Measurements from ENCODE around the gene TTC7B. TPM values are rescaled to one million over a fixed set of nuclear protein-coding genes. Genes with fewer than 3 reads are reported as not detected.

Gene TTC7B
- total and polyA plus RNA-seq, 2 donors (not counting 3 experiments of a cell fraction or from before 2014, with no cell fraction given), result 46.8 to 76.5 TPM

DNA sequence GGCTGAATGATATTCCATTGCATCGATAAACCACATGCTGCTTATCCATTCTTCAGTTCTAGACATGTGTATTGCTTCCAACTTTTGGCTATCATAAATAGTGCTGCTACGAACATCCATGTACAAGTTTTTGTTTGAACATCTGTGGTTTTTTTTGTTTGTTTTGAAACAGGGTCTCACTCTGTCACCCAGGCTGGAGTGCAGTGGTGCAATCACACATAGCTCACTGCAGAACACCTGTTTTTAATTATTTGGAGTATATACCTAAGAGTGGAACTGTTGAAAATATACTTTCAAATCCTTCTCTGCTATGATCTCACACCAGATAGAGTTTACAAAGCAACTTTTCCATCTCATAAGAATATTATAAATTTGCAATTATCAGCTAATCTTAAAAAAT is 124.2 kb downstream of the TTC7B start:
- Histone ChIP-seq H3K27ac (ENCODE audit: insufficient read depth, low read depth, low read length) (no peak overlapping the region), H3K4me3 (replicated peaks in 1 of 3; ENCODE audit: insufficient read depth in 1 of 3, low read depth in 1 of 3, low read length in 3 of 3) (no peak overlapping the region), H3K4me2 (ENCODE audit: insufficient read depth, low read length) (no peak overlapping the region), H3K27me3 (ENCODE audit: control insufficient read depth in 2 of 2, insufficient read depth in 2 of 2, low read length in 2 of 2) (no peaks in the 10 kb centered on the region), H3K9me3 (replicated peaks; ENCODE audit: control insufficient read depth, insufficient read depth, low read length) (no peaks in the 10 kb centered on the region), H3K4me1 (ENCODE audit: control insufficient read depth, extremely low read depth, insufficient read depth, low read length) (no peaks in the 10 kb centered on the region), H4K20me1 (replicated peaks; ENCODE audit: control insufficient read depth, extremely low read depth, insufficient read depth, low read length) (no peaks in the 10 kb centered on the region), H2AFZ (ENCODE audit: low read depth, low read length) (no peak overlapping the region), H3K9ac (replicated peaks; ENCODE audit: extremely low read depth, insufficient read depth, low read length) (no peak overlapping the region), H3K9me1 (replicated peaks; ENCODE audit: control insufficient read depth, extremely low read depth, insufficient read depth, low read length) (no peaks in the 10 kb centered on the region), H3K36me3 (ENCODE audit: control insufficient read depth in 2 of 2, extremely low read depth in 1 of 2, insufficient read depth in 2 of 2, low read length in 2 of 2) (peaks cover 0 to 3% of the 10 kb centered on the region in 2 experiments), H3K79me2 (ENCODE audit: control insufficient read depth, insufficient read depth, low read length) (peaks cover 2% of the 10 kb centered on the region)
- intact Hi-C loops (cut with micrococcal nuclease) (no loop called here), dilution Hi-C loops (cut with MboI; ENCODE audit: extremely low pct_ligation_motif_present, low sequenced_read_pairs) (no loop called here)
- ChIA-PET CTCF (interaction anchor here (0.8 to 2.6 kb wide), 2 partner anchors 12 to 292 kb away, joined by 3 to 6 read pairs; no protein-coding TSS in a partner anchor), POLR2A (no interaction called here)
- no peak for DNase-seq (ENCODE audit: low read depth, low spot score)
- TF ChIP-seq GATA2 (IDR thresholded peaks at IDR 0.05; ENCODE audit: insufficient read depth, insufficient read length, low read depth, low read length), result no peak
- TF ChIP-seq POLR2AphosphoS5 (IDR thresholded peaks at IDR 0.05; ENCODE audit: insufficient read depth, low read depth, low read length), result no peak
- TF ChIP-seq, protein P1, sequence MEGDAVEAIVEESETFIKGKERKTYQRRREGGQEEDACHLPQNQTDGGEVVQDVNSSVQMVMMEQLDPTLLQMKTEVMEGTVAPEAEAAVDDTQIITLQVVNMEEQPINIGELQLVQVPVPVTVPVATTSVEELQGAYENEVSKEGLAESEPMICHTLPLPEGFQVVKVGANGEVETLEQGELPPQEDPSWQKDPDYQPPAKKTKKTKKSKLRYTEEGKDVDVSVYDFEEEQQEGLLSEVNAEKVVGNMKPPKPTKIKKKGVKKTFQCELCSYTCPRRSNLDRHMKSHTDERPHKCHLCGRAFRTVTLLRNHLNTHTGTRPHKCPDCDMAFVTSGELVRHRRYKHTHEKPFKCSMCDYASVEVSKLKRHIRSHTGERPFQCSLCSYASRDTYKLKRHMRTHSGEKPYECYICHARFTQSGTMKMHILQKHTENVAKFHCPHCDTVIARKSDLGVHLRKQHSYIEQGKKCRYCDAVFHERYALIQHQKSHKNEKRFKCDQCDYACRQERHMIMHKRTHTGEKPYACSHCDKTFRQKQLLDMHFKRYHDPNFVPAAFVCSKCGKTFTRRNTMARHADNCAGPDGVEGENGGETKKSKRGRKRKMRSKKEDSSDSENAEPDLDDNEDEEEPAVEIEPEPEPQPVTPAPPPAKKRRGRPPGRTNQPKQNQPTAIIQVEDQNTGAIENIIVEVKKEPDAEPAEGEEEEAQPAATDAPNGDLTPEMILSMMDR (IDR thresholded peaks at IDR 0.05; ENCODE audit: extremely low read depth in 1 of 2, insufficient read depth in 1 of 2, low read depth in 1 of 2, low read length in 2 of 2), result no peak
- TF ChIP-seq MYC (IDR thresholded peaks at IDR 0.05; ENCODE audit: low read depth, low read length), result no peak
- TF ChIP-seq JUN (IDR thresholded peaks at IDR 0.05; ENCODE audit: borderline replicate concordance, insufficient read depth, insufficient read length, low read depth), result no peak
- TF ChIP-seq, protein P2, sequence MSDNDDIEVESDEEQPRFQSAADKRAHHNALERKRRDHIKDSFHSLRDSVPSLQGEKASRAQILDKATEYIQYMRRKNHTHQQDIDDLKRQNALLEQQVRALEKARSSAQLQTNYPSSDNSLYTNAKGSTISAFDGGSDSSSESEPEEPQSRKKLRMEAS (IDR thresholded peaks at IDR 0.05; ENCODE audit: insufficient read depth, insufficient read length), result no peak
- no peak for TF ChIP-seq FOS (IDR thresholded peaks at IDR 0.05; ENCODE audit: borderline replicate concordance, insufficient read depth, low read length)
- TF ChIP-seq EZH2 (IDR thresholded peaks at IDR 0.05; ENCODE audit: borderline replicate concordance, low read depth, low read length, severe bottlenecking), result no peak
- no TSS peak for BruUV-seq (replicated peaks)
- no peak for FAIRE-seq

Data from endothelial cell of umbilical vein (primary cell).